ENCODE results near the gene PTF1A. TPM values are rescaled to one million over a fixed set of nuclear protein-coding genes. Genes with fewer than 3 reads are reported as not detected.

The PTF1A gene
- total RNA-seq, 1 donor from 2014 or later: not detected

DNA sequence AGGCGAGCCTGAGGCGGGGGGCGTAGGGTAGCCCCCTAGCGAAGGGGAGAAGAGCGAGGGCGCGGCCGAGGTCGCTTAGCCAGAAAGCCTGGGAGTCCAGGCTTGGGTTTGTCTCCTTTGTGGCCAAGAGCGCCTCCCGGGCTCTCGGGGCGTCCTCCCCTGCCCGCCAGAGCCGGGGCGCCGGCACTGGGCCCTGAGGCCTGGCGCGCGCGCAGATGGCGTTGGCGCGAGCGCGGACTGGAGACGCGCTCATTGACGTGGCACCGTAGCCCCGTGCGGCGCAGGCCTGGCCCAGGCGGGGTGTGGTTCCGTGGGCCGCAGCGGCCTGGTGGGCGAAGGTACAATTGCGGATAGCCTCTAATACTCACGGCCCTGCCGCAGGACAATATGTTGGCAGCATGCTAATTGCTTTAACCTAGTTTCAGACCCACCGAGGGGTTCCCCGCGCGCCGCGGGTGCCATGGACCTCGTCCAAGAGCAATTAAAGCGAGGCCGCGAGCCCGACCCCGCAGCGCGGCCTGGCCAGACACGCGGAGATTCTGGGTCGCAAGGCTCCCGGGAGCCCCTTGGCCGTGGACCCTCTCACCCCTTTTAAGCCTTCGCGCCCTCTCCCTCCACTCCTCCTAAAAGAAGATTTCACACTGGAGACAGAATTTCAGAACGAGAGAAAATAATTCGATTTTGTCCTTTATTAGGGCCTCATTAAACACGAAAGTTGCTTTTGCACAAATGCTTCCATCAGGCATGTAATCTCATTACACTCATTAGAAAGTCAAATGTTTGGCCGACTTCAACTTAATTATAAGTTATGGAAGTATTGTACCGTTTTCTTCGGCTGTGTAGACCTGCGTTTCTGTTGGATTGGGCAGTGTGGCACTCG is 3.1 kb downstream of the PTF1A start:
- peak; percentile 45 for DNase-seq
- H3K4me3 ChIP-seq: no peak overlapping the region
- H3K27me3 ChIP-seq (ENCODE audit: low read depth): peaks cover 93% of the 10 kb centered on the region
- TF ChIP-seq, protein P1, sequence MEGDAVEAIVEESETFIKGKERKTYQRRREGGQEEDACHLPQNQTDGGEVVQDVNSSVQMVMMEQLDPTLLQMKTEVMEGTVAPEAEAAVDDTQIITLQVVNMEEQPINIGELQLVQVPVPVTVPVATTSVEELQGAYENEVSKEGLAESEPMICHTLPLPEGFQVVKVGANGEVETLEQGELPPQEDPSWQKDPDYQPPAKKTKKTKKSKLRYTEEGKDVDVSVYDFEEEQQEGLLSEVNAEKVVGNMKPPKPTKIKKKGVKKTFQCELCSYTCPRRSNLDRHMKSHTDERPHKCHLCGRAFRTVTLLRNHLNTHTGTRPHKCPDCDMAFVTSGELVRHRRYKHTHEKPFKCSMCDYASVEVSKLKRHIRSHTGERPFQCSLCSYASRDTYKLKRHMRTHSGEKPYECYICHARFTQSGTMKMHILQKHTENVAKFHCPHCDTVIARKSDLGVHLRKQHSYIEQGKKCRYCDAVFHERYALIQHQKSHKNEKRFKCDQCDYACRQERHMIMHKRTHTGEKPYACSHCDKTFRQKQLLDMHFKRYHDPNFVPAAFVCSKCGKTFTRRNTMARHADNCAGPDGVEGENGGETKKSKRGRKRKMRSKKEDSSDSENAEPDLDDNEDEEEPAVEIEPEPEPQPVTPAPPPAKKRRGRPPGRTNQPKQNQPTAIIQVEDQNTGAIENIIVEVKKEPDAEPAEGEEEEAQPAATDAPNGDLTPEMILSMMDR (IDR thresholded peaks at IDR 0.05): no peak
- no peaks in the 10 kb centered on the region for H3K36me3 ChIP-seq
- H3K9me3 ChIP-seq: no peaks in the 10 kb centered on the region
- H3K27ac ChIP-seq: no peak overlapping the region
- no peak for ATAC-seq
- intact Hi-C loops (cut with DNase I): no loop called here
- no peaks in the 10 kb centered on the region for H3K4me1 ChIP-seq

DNA sequence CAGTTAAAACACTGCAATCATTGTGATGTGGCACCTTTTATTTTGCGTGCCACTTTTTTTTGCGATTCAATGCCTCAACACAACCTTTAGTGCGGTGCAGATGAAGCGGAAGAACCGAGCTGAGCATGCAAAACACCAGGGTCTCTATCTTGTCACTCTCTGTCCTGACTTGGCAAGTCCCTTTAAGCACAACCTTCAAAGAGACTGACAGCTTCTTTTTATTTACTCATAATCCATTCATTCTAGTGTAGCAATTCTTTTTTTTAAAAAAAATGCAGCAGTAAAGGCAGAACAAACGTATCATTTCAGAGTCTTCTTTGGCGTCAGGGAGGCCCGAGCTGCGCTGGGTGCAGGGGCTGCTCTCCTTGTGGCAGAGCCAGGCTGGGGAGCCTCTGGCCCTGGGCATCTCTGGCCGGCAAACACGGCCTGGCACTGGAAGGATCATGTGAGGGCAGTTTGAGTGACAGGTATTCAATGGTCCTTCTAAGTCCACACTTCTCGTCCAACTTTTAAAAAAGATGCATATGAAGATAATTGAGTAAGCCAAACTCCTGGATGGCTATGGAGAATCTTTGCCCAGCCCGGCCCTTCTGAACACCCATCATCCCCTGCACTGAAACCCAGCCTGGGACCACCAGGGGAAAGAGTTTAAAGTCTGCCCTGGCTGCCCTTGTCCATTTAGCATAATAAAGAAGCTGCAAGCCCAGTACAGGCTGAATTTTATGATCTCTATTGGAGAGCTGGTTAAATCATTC is 3.9 kb downstream of the PTF1A start:
- DNase-seq: no peak
- Histone ChIP-seq H3K36me3 (no peaks in the 10 kb centered on the region), H3K4me1 (no peaks in the 10 kb centered on the region), H3K27ac (no peak overlapping the region), H3K4me3 (no peak overlapping the region), H3K9me3 (no peaks in the 10 kb centered on the region), H3K27me3 (ENCODE audit: low read depth) (peaks cover 96% of the 10 kb centered on the region)
- no peak for ATAC-seq
- intact Hi-C loops (cut with DNase I): no loop called here
- TF ChIP-seq, protein P1 (IDR thresholded peaks at IDR 0.05): no peak

DNA sequence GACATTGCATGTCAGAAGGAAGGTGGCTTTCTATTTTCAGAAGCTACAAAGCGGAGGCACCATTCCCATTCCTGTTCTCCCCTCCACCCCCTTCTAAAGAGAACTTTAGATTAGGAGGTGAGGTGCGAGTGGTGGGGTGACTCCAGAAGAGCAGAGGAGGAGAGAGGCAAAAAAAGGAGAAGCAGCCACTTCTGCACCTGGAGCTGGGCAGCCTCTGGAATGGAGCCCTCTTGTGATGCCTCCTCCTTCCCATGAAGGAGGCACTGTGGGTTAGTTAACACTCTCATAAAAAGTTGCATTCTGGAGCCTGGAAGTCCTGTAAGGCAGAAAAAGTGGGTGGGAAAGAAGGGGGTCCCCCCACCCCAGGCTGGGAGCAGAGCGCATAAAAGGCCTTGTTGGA is 4.8 kb downstream of the PTF1A start:
- H3K4me3 ChIP-seq: no peak overlapping the region
- H3K4me1 ChIP-seq: no peaks in the 10 kb centered on the region
- H3K9me3 ChIP-seq: no peaks in the 10 kb centered on the region
- no peak overlapping the region for H3K27ac ChIP-seq
- H3K36me3 ChIP-seq: no peaks in the 10 kb centered on the region
- H3K27me3 ChIP-seq (ENCODE audit: low read depth): peaks cover 95% of the 10 kb centered on the region
- ATAC-seq (no peak), DNase-seq (no peak)
- intact Hi-C loops (cut with DNase I): no loop called here
- TF ChIP-seq, protein P1 (IDR thresholded peaks at IDR 0.05): no peak

DNA sequence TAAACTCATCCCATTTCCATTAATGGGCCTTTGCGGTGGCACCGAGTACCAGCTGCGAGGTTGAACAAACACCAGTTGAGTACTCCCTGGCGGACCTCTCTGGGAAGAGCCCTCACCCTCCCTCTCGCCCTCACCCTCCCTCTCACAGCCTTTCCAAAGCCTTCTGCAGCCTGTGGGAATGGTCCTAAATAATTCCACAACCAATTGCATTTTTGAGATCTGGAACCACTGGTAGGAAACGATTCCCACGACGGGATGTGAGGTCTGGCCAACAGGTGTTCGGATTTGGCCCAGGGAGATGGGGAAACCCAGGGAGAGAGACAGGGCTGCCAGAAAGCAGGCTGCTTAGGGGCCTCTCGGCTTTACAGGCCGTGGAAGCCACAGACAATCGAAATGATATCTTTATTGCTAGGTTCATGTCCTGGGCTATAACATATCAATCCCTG is 5.3 kb downstream of the PTF1A start:
- Histone ChIP-seq H3K36me3 (no peaks in the 10 kb centered on the region), H3K9me3 (no peaks in the 10 kb centered on the region), H3K27me3 (ENCODE audit: low read depth) (peaks cover 94% of the 10 kb centered on the region), H3K27ac (no peak overlapping the region), H3K4me1 (no peaks in the 10 kb centered on the region), H3K4me3 (no peak overlapping the region)
- TF ChIP-seq, protein P1 (IDR thresholded peaks at IDR 0.05): no peak
- ATAC-seq (no peak), DNase-seq (no peak)
- intact Hi-C loops (cut with DNase I): no loop called here

DNA sequence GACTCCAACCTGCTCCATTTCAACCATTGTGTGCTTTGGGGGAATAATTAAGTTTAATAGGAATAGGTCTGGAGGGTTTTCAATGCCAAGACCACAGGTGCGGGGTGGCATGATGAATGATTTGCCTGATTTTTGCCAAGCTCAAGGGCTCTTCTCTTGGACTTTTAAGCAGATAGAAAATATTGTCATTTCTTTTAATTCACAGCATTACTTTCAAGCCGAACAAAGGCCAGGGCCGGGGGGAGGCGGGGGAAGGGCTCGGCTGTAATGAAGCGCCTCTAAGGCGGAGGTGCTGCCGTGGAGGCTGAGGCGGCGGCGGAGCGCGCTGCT is 6.5 kb downstream of the PTF1A start:
- Histone ChIP-seq H3K4me1 (no peaks in the 10 kb centered on the region), H3K9me3 (no peaks in the 10 kb centered on the region), H3K36me3 (no peaks in the 10 kb centered on the region), H3K27me3 (ENCODE audit: low read depth) (peaks cover 98% of the 10 kb centered on the region), H3K27ac (no peak overlapping the region), H3K4me3 (no peak overlapping the region)
- ATAC-seq: no peak
- intact Hi-C loops (cut with DNase I): no loop called here
- TF ChIP-seq, protein P1 (IDR thresholded peaks at IDR 0.05): no peak
- DNase-seq: no peak
